Stimulated activated CD4-positive, alpha-beta T cell treated with anti-CD3 and anti-CD28 coated beads, Interleukin-4, amount 100 ng/mL, for 48 hours (primary cell): ENCODE data around the gene BUB1.
"Not testable (repeated sequence)": the region's sequence is repeated elsewhere in the genome, so short reads cannot be mapped to it uniquely, and the experiment has no call there.

Source experiments
- DNase-seq, 2 donors: peaks; one replicate each; pipeline ENCODE4 v3.0.0-alpha.2; 2020; ENCODE audit warnings: low read depth in 2 of 2

The BUB1 gene

GRCh38 chr2:110690083-110690965, 12.5 kb upstream of the BUB1 start:
- DNase-seq: no peak

- DNase-seq: no peak
Observed at GRCh38 chr2:110688594-110689091, 10.8 kb upstream of the BUB1 start.

GRCh38 chr2:110687775-110688484, 10.1 kb upstream of the BUB1 start:
- DNase-seq: not testable (repeated sequence)

- no peak for DNase-seq
Observed at GRCh38 chr2:110682872-110683271, 5.0 kb upstream of the BUB1 start.

GRCh38 chr2:110682267-110682666, 4.4 kb upstream of the BUB1 start:
- DNase-seq: no peak

GRCh38 chr2:110680709-110681108, 2.8 kb upstream of the BUB1 start:
- DNase-seq: no peak

- no peak for DNase-seq
Observed at GRCh38 chr2:110679865-110680264, 2.0 kb upstream of the BUB1 start.

- no peak for DNase-seq
Observed at GRCh38 chr2:110679337-110679707, 1.5 kb upstream of the BUB1 start.

- no peak for DNase-seq
Observed at GRCh38 chr2:110678457-110679336, 834 bp upstream of the BUB1 start.

GRCh38 chr2:110677080-110677479, 783 bp downstream of the BUB1 start:
- no peak for DNase-seq

GRCh38 chr2:110675679-110676078, 2.2 kb downstream of the BUB1 start:
- no peak for DNase-seq

- DNase-seq: no peak
Observed at GRCh38 chr2:110674620-110675555, 3.0 kb downstream of the BUB1 start.

GRCh38 chr2:110673201-110673600, 4.7 kb downstream of the BUB1 start:
- no peak for DNase-seq

- no peak for DNase-seq
Observed at GRCh38 chr2:110670826-110671225, 7.0 kb downstream of the BUB1 start.

GRCh38 chr2:110669079-110669478, 8.8 kb downstream of the BUB1 start:
- DNase-seq: no peak

GRCh38 chr2:110667071-110667470, 10.8 kb downstream of the BUB1 start:
- DNase-seq: no peak

GRCh38 chr2:110664135-110664534, 13.7 kb downstream of the BUB1 start:
- DNase-seq: no peak

GRCh38 chr2:110662560-110662959, 15.3 kb downstream of the BUB1 start:
- DNase-seq: no peak

- DNase-seq: no peak
Observed at GRCh38 chr2:110660558-110660957, 17.3 kb downstream of the BUB1 start.

GRCh38 chr2:110659248-110659647, 18.6 kb downstream of the BUB1 start:
- DNase-seq: no peak
